GM12874 (cell line): Measurements from ENCODE around the gene GFOD1.

Source experiments
- CTCF ChIP-seq: IDR thresholded peaks from 2 replicates; pipeline ENCODE4 v1.5.1; 2011; ENCODE audit warnings: low read depth, mild to moderate bottlenecking, control low read depth, low read length, moderate library complexity; ENCODE audit not compliant: insufficient read depth

GFOD1 gene

GRCh38 chr6:13480631-13481501 lies 6.5 kb downstream of the GFOD1 start:
- no peak for TF ChIP-seq CTCF

DNA sequence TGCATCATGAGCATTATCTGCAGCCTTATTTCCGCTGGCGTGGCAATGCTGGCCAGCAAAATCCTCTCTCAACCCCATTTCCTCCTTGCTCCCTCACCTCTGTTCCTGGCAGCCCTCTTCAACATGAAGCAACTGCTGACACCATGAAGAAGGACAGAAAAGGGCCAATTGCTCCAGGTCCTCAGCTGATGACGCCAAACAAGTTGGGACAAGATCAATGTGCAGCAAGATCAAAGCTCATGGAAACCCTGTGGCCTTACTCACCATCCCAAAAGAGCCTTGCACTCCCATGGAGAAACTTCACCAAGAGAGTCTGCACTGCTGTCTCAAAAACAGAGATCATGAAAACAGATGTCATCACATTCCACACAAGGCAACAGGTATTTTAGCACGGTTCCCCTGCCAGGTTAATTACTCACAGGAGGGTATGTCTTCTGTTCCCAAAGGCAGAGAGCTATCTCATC lies 7.4 kb downstream of the GFOD1 start:
- TF ChIP-seq CTCF: no peak

- TF ChIP-seq CTCF: no peak
Measured at GRCh38 chr6:13479206-13479800, 8.1 kb downstream of the GFOD1 start.

DNA sequence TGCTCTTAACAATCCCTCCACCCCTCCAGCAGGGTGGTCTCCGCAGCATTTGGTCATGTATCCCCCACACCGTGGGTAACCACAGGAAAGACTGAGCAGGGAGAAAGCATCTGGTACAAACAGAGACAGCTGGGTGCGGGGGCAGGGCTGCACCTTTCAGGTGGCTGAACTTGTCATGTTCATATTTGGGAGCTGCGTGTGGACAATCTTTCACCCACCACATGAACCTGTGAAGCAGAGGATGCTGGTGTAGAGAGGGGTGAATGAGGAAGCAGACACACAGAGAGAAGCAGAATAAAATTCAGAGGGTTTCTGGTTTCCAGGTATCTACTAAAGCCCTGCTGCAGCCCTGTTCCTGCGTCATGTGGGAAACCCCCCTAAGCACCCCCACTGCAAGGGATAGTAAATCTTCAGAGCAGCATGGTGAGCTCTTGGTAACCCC lies 8.9 kb downstream of the GFOD1 start:
- no peak for TF ChIP-seq CTCF

DNA sequence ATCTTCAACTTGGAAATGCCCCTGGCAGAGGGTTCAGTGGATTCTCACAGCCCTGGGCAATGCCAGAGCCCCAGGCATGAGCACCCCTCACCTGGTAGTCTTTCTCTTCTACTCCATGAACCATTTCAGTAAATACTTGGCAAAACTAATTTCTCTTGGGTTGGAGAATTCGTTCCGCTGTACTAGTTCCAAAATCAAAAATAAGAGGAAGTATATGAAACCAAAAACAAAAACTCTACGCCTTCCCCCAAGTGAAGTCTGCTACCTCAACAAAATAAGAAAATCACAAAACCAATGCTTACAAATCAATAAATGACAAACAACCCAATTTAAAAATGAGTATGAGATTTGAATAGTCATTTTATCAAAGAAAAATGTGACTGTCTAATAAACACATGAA lies 12.6 kb downstream of the GFOD1 start:
- TF ChIP-seq CTCF: no peak

GRCh38 chr6:13474360-13474759 lies 13.0 kb downstream of the GFOD1 start:
- TF ChIP-seq CTCF: no peak

GRCh38 chr6:13473768-13474165 lies 13.6 kb downstream of the GFOD1 start:
- TF ChIP-seq CTCF: no peak
